ENCODE data around the gene TMEM237.

The TMEM237 gene

GRCh38 chr2:201639205-201639604 is 4.1 kb downstream of the TMEM237 start:
- no peak for DNase-seq

GRCh38 chr2:201638326-201638725 is 5.0 kb downstream of the TMEM237 start:
- DNase-seq = no peak

- no peak for DNase-seq
Measured at GRCh38 chr2:201633661-201634249, 9.5 kb downstream of the TMEM237 start.

GRCh38 chr2:201631041-201631440 is 12.3 kb downstream of the TMEM237 start:
- DNase-seq = no peak

GRCh38 chr2:201630577-201630976 is 12.7 kb downstream of the TMEM237 start:
- no peak for DNase-seq

- no peak for DNase-seq
Measured at GRCh38 chr2:201628545-201628944, 14.8 kb downstream of the TMEM237 start.

- DNase-seq = no peak
Measured at GRCh38 chr2:201622306-201622970, 20.9 kb downstream of the TMEM237 start.

- DNase-seq = no peak
Measured at GRCh38 chr2:201621293-201621999, 21.9 kb downstream of the TMEM237 start.

GRCh38 chr2:201618744-201619662 is 24.3 kb downstream of the TMEM237 start:
- no peak for DNase-seq

GRCh38 chr2:201608021-201608420 is 35.3 kb downstream of the TMEM237 start:
- no peak for DNase-seq

GRCh38 chr2:201607568-201607967 is 35.7 kb downstream of the TMEM237 start:
- DNase-seq = no peak

- DNase-seq = no peak
Measured at GRCh38 chr2:201600906-201601305, 42.4 kb downstream of the TMEM237 start.

- DNase-seq = no peak
Measured at GRCh38 chr2:201597397-201597796, 45.9 kb downstream of the TMEM237 start.

GRCh38 chr2:201580486-201580885 is 62.8 kb downstream of the TMEM237 start:
- DNase-seq = no peak

- DNase-seq = no peak
Measured at GRCh38 chr2:201579536-201579935, 63.8 kb downstream of the TMEM237 start.

- no peak for DNase-seq
Measured at GRCh38 chr2:201575971-201576370, 67.3 kb downstream of the TMEM237 start.

- DNase-seq = no peak
Measured at GRCh38 chr2:201574766-201575165, 68.5 kb downstream of the TMEM237 start.

GRCh38 chr2:201572846-201573508 is 70.3 kb downstream of the TMEM237 start:
- no peak for DNase-seq
